NCI-H1930 (cell line): ENCODE measurements around the gene GTF2H2C.
"Not testable (repeated sequence)": the region's sequence is repeated elsewhere in the genome, so short reads cannot be mapped to it uniquely, and the experiment has no call there.

Experiments used
- DNase-seq, 2 experiments: peaks; one replicate each; lab custom pipeline; 2025; lab: John Stamatoyannopoulos, UW

GTF2H2C gene

GRCh38 chr5:69559908-69560330, at the start of gene GTF2H2C:
TSS of gene GTF2H2C (plus strand) at chr5:69560191. CDS start at chr5:69565133, 4,942 bp downstream.
- DNase-seq = not testable (repeated sequence)

GRCh38 chr5:69510694-69511093, 49.3 kb upstream of the GTF2H2C start:
- DNase-seq = no peak

- no peak for DNase-seq
Observed at GRCh38 chr5:69512740-69513260, 47.2 kb upstream of the GTF2H2C start.

GRCh38 chr5:69515570-69515969, 44.4 kb upstream of the GTF2H2C start:
- not testable (repeated sequence) for DNase-seq

GRCh38 chr5:69516769-69517168, 43.2 kb upstream of the GTF2H2C start:
- DNase-seq = no peak

GRCh38 chr5:69517763-69518212, 42.2 kb upstream of the GTF2H2C start:
- DNase-seq = no peak

GRCh38 chr5:69519285-69519684, 40.7 kb upstream of the GTF2H2C start:
- DNase-seq = no peak

GRCh38 chr5:69522035-69522434, 38.0 kb upstream of the GTF2H2C start:
- no peak for DNase-seq

GRCh38 chr5:69525490-69525889, 34.5 kb upstream of the GTF2H2C start:
- no peak for DNase-seq

- DNase-seq = no peak
Observed at GRCh38 chr5:69526660-69527059, 33.3 kb upstream of the GTF2H2C start.

GRCh38 chr5:69527128-69527770, 32.7 kb upstream of the GTF2H2C start:
- DNase-seq = no peak

GRCh38 chr5:69528035-69528434, 32.0 kb upstream of the GTF2H2C start:
- no peak for DNase-seq

GRCh38 chr5:69528609-69529008, 31.4 kb upstream of the GTF2H2C start:
- DNase-seq = no peak

- DNase-seq = no peak
Observed at GRCh38 chr5:69530561-69531405, 29.2 kb upstream of the GTF2H2C start.

GRCh38 chr5:69531406-69531801, 28.6 kb upstream of the GTF2H2C start:
- DNase-seq = no peak

- DNase-seq = not testable (repeated sequence)
Observed at GRCh38 chr5:69537911-69538310, 22.1 kb upstream of the GTF2H2C start.

- DNase-seq = not testable (repeated sequence)
Observed at GRCh38 chr5:69538735-69539134, 21.3 kb upstream of the GTF2H2C start.

- not testable (repeated sequence) for DNase-seq
Observed at GRCh38 chr5:69541347-69541746, 18.6 kb upstream of the GTF2H2C start.

- DNase-seq = not testable (repeated sequence)
Observed at GRCh38 chr5:69542838-69543618, 17.0 kb upstream of the GTF2H2C start.

- DNase-seq = not testable (repeated sequence)
Observed at GRCh38 chr5:69544602-69545001, 15.4 kb upstream of the GTF2H2C start.

- DNase-seq = not testable (repeated sequence)
Observed at GRCh38 chr5:69560587-69561431, 818 bp downstream of the GTF2H2C start.
